WTC11 (cell line): ENCODE data around the gene HYAL2. TPM values are rescaled to one million over a fixed set of nuclear protein-coding genes. Genes with fewer than 3 reads are reported as not detected.

Source experiments
- ATAC-seq: fragments of 200-7000 bp; cut with Tn5 transposase; 2 replicates; pipeline ENCODE4 v1.10.0; 2021; ENCODE audit warnings: mild to moderate bottlenecking, moderate library complexity
- CTCF ChIA-PET: fragments of 300-600 bp; sonication (Branson Sonifier 250); formaldehyde crosslinking; loops from one replicate; lab custom pipeline; 2021; ENCODE audit warnings: antibody characterized with exemption; lab: Charles Lee
- POLR2A ChIA-PET: fragments of 350-600 bp; sonication (Branson Sonifier 250); formaldehyde crosslinking; loops from one replicate; lab custom pipeline; 2021; ENCODE audit warnings: antibody characterized with exemption; lab: Charles Lee
- DNase-seq: peaks from one replicate; pipeline ENCODE4 v3.0.0; 2021; ENCODE audit warnings: low spot score
- H3K27ac Mint-ChIP-seq: 2 replicates; pipeline ENCODE4 v1.8.0; 2021; ENCODE audit warnings: mixed read lengths
- H3K27me3 Mint-ChIP-seq: 2 replicates; pipeline ENCODE4 v1.8.0; 2021; ENCODE audit warnings: low read depth, mild to moderate bottlenecking, moderate library complexity, mixed read lengths
- H3K36me3 Mint-ChIP-seq: 2 replicates; pipeline ENCODE4 v1.8.0; 2021; ENCODE audit warnings: mixed read lengths
- H3K4me1 Mint-ChIP-seq: 2 replicates; pipeline ENCODE4 v1.8.0; 2022; ENCODE audit warnings: mixed read lengths
- H3K4me3 Mint-ChIP-seq: 2 replicates; pipeline ENCODE4 v1.8.0; 2021; ENCODE audit warnings: mild to moderate bottlenecking, moderate library complexity, mixed read lengths
- H3K9me3 Mint-ChIP-seq: 2 replicates; pipeline ENCODE4 v1.8.0; 2021; ENCODE audit warnings: mixed read lengths
- CDX4 ChIP-seq: fragments of 250-450 bp; sonication (Bioruptor Pico); IDR thresholded peaks from 2 replicates; pipeline ENCODE4 v1.9.0; 2021; ENCODE audit warnings: moderate library complexity, mild to moderate bottlenecking, inconsistent platforms, borderline replicate concordance
- CREB1 ChIP-seq: sonication (generic); formaldehyde crosslinking; IDR thresholded peaks from 2 replicates; pipeline ENCODE4 v1.8.0; 2023; ENCODE audit warnings: mild to moderate bottlenecking, missing genetic modification reagents
- E2F4 ChIP-seq: sonication (generic); formaldehyde crosslinking; IDR thresholded peaks from 2 replicates; pipeline ENCODE4 v1.8.1; 2022; ENCODE audit warnings: low read depth, mild to moderate bottlenecking, moderate library complexity, missing genetic modification reagents, borderline replicate concordance
- ELF4 ChIP-seq: sonication (generic); formaldehyde crosslinking; IDR thresholded peaks from 2 replicates; pipeline ENCODE4 v1.8.1; 2022; ENCODE audit warnings: low read depth, mild to moderate bottlenecking, moderate library complexity, missing genetic modification reagents
- ETV6 ChIP-seq: sonication (generic); formaldehyde crosslinking; IDR thresholded peaks from 2 replicates; pipeline ENCODE4 v1.8.1; 2022; ENCODE audit warnings: mild to moderate bottlenecking, missing genetic modification reagents
- FOXK1 ChIP-seq: sonication (generic); formaldehyde crosslinking; IDR thresholded peaks from 2 replicates; pipeline ENCODE4 v1.8.0; 2022; ENCODE audit warnings: mild to moderate bottlenecking, moderate library complexity, missing genetic modification reagents
- GRHL2 ChIP-seq: fragments of 250-450 bp; sonication (Bioruptor Pico); IDR thresholded peaks from 2 replicates; pipeline ENCODE4 v1.8.0; 2022; ENCODE audit warnings: mild to moderate bottlenecking, moderate library complexity; ENCODE audit not compliant: insufficient replicate concordance, severe bottlenecking
- MAX ChIP-seq: sonication (generic); formaldehyde crosslinking; IDR thresholded peaks from 2 replicates; pipeline ENCODE4 v1.8.0; 2022; ENCODE audit warnings: mild to moderate bottlenecking, missing genetic modification reagents
- NFATC4 ChIP-seq: fragments of 250-450 bp; sonication (Bioruptor Pico); IDR thresholded peaks from 2 replicates; pipeline ENCODE4 v1.9.0; 2021; ENCODE audit warnings: mild to moderate bottlenecking
- NFE2L1 ChIP-seq: sonication (generic); formaldehyde crosslinking; IDR thresholded peaks from 2 replicates; pipeline ENCODE4 v1.8.1; 2023; ENCODE audit warnings: missing genetic modification reagents
- NR2C2 ChIP-seq: sonication (generic); formaldehyde crosslinking; IDR thresholded peaks from 2 replicates; pipeline ENCODE4 v1.8.0; 2022; ENCODE audit warnings: mild to moderate bottlenecking, missing genetic modification reagents
- OVOL2 ChIP-seq: fragments of 250-450 bp; sonication (Bioruptor Pico); IDR thresholded peaks from 2 replicates; pipeline ENCODE4 v1.9.0; 2021; ENCODE audit warnings: mild to moderate bottlenecking, borderline replicate concordance
- PREB ChIP-seq: sonication (generic); formaldehyde crosslinking; IDR thresholded peaks from 2 replicates; pipeline ENCODE4 v1.8.1; 2022; ENCODE audit warnings: mild to moderate bottlenecking, missing genetic modification reagents, moderate library complexity, borderline replicate concordance
- SMAD4 ChIP-seq: sonication (generic); formaldehyde crosslinking; IDR thresholded peaks from 2 replicates; pipeline ENCODE4 v1.8.0; 2022; ENCODE audit warnings: mild to moderate bottlenecking, missing genetic modification reagents
- ZNF671 ChIP-seq: fragments of 250-450 bp; sonication (Bioruptor Pico); IDR thresholded peaks from 2 replicates; pipeline ENCODE4 v1.8.0; 2021; ENCODE audit warnings: mild to moderate bottlenecking
- total RNA-seq: library from RNA; stranded (reverse); gene quantifications from 3 replicates; pipeline ENCODE4 v1.2.3, GENCODE V29; 2021

Gene HYAL2
- total RNA-seq, 1 experiment from 2014 or later = 58.0 TPM

DNA sequence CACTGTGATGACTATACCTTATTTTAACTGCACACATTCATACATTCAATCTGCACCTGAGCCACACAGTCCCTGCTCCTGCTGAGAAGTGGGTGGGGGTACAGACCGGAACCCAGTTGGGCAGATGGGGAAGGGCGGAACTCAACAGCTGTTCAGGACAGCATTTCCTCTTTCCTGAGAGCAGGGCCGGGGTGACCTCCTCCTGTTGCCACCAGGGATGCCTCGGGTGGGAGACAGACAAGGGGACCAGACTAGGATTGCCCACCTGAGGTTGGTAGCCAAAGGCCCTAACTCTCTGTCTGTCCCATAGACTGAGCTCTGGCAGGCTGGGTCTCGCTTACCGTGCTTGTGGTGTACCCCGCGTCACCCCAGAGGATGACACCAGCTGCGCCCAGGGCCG lies 3.9 kb downstream of the HYAL2 start:
- Mint-ChIP-seq H3K27me3 (no peaks in the 10 kb centered on the region), H3K9me3 (peaks cover 5% of the 10 kb centered on the region; the same call in 1 of the 2 replicates), H3K4me3 (peak overlapping the region; percentile 16; the same call in 1 of the 2 replicates), H3K4me1 (peaks cover 27% of the 10 kb centered on the region), H3K27ac (no peak overlapping the region), H3K36me3 (peaks cover 45% of the 10 kb centered on the region)
- DNase-seq = no peak
- ATAC-seq = no peak
- ChIA-PET POLR2A (no interaction called here), CTCF (interaction anchor here (1.0 to 2.1 kb wide), 4 partner anchors 10 to 408 kb away, joined by 3 to 6 read pairs (median 4); partner anchors contain the start of gene HYAL1)
- no peak for TF ChIP-seq PREB (CRISPR knock-in tag)
- TF ChIP-seq GRHL2 (CRISPR knock-in tag) = no peak

GRCh38 chr3:50318163-50318562 lies 4.4 kb downstream of the HYAL2 start:
- no peak overlapping the region; the same call in 1 of the 2 replicates for H3K4me3 Mint-ChIP-seq
- CTCF ChIA-PET = interaction anchor here (2.1 kb wide), 1 partner anchor 15 kb away, joined by 4 read pairs; the partner anchor contains the start of gene HYAL1

DNA sequence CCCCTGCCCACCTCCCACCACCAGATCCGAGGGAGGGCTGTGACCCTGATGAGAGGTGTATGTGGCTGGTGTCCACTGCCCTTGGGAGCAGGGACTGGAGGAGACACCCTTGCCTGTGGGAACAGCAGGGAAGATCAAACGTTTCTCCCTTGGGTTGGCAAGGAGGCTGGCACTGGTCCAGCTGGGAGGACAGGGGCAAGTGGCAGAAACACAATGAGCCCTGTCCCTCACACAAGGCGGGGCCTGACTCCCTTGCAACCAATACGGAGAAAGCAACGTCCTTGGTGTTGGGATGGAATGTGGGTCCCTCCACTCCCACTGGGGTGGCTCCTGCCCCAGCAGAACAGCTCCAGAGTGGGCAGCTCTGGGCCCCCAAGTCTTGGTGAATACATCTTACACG lies 5.2 kb downstream of the HYAL2 start:
- H3K4me3 Mint-ChIP-seq = no peak overlapping the region
- DNase-seq (no peak), ATAC-seq (no peak)
- TF ChIP-seq MAX (no peak), ZNF671 (no peak), OVOL2 (CRISPR knock-in tag) (no peak), CDX4 (CRISPR knock-in tag) (no peak), NFE2L1 (CRISPR knock-in tag) (no peak)
- no peaks in the 10 kb centered on the region for H3K27me3 Mint-ChIP-seq
- H3K27ac Mint-ChIP-seq = no peak overlapping the region
- peaks cover 17% of the 10 kb centered on the region for H3K4me1 Mint-ChIP-seq
- peaks cover 5% of the 10 kb centered on the region; the same call in 1 of the 2 replicates for H3K9me3 Mint-ChIP-seq
- POLR2A ChIA-PET = interaction anchor here (0.6 kb wide), 1 partner anchor 69 kb away, joined by 3 read pairs; no protein-coding TSS in a partner anchor
- peaks cover 46% of the 10 kb centered on the region for H3K36me3 Mint-ChIP-seq
- CTCF ChIA-PET = interaction anchor here (2.1 kb wide), 1 partner anchor 14 kb away, joined by 4 read pairs; the partner anchor contains the start of gene HYAL1

More at GRCh38 chr3:50318163-50318562, 4.4 kb downstream of the HYAL2 start:
- DNase-seq (no peak), ATAC-seq (no peak)
- Mint-ChIP-seq H3K4me1 (peaks cover 23% of the 10 kb centered on the region), H3K36me3 (peaks cover 46% of the 10 kb centered on the region), H3K27ac (no peak overlapping the region), H3K9me3 (peaks cover 5% of the 10 kb centered on the region; the same call in 1 of the 2 replicates), H3K27me3 (no peaks in the 10 kb centered on the region)
- TF ChIP-seq FOXK1 (CRISPR knock-in tag) = no peak
- TF ChIP-seq NR2C2 = no peak
- TF ChIP-seq CREB1 (CRISPR knock-in tag) = no peak
- POLR2A ChIA-PET = no interaction called here

- DNase-seq (no peak), ATAC-seq (no peak)
- TF ChIP-seq NFATC4 (CRISPR knock-in tag) (no peak), ETV6 (CRISPR knock-in tag) (no peak), ELF4 (CRISPR knock-in tag) (no peak), SMAD4 (CRISPR knock-in tag) (no peak), E2F4 (CRISPR knock-in tag) (no peak)
- H3K36me3 Mint-ChIP-seq = peaks cover 46% of the 10 kb centered on the region
- H3K4me3 Mint-ChIP-seq = no peak overlapping the region
- CTCF ChIA-PET = interaction anchor here (2.1 kb wide), 1 partner anchor 14 kb away, joined by 4 read pairs; the partner anchor contains the start of gene HYAL1
- peaks cover 5% of the 10 kb centered on the region; the same call in 1 of the 2 replicates for H3K9me3 Mint-ChIP-seq
- peaks cover 17% of the 10 kb centered on the region for H3K4me1 Mint-ChIP-seq
- H3K27ac Mint-ChIP-seq = peak overlapping the region; percentile 42
- H3K27me3 Mint-ChIP-seq = no peaks in the 10 kb centered on the region
- POLR2A ChIA-PET = interaction anchor here (0.6 kb wide), 1 partner anchor 68 kb away, joined by 3 read pairs; no protein-coding TSS in a partner anchor
Measured at GRCh38 chr3:50316657-50317242, 5.8 kb downstream of the HYAL2 start.
